GM13976 (cell line): ENCODE data around the gene GRWD1.

ENCODE experiments used
- DNase-seq: peaks from one replicate; pipeline ENCODE4 v3.0.0; 2012; ENCODE audit warnings: low spot score
- in situ Hi-C: fragments of 300-500 bp; cut with MboI; formaldehyde crosslinking; loops from one replicate; pipeline ENCODE4 v1.12.0; 2022; ENCODE audit warnings: low sequenced_read_pairs, mixed read lengths, inconsistent platforms; ENCODE audit not compliant: unreplicated experiment
- TF ChIP-seq, protein P1 (sequence below): IDR thresholded peaks from 2 replicates; pipeline ENCODE4 v1.5.1; 2012; ENCODE audit warnings: borderline replicate concordance, mild to moderate bottlenecking; ENCODE audit not compliant: insufficient read depth; ENCODE audit errors: extremely low read depth, missing control alignments, control extremely low read depth

The GRWD1 gene

DNA sequence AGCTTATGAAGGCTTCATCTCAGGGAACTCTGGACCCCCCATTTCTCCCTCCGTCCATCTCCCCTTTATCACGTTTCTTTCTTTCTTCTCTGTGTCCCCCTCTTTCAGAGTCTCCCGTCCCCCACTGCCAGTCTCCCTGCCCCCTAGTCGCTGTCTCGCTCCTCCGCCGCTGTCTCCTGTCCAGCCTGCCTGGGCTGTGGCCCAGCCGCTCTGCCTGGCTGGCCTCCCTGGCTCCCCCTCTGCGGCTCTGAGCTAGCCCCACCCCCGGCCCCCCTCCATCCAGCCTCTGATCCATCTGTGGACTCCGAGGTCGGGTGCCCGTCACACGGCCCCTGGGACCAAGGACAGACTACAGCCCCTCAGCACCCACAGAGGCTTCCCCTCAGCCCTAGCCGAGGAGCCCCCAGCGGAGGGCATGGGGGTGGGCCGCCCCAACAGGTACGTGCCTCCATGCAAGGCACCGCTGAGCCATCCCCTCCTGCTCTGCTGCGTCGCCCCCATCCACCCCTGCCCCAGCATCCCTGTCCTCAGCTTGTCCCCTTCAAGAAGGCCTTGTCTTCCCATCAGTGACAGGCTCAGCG lies 8.5 kb downstream of the GRWD1 start:
- TF ChIP-seq, protein P1, sequence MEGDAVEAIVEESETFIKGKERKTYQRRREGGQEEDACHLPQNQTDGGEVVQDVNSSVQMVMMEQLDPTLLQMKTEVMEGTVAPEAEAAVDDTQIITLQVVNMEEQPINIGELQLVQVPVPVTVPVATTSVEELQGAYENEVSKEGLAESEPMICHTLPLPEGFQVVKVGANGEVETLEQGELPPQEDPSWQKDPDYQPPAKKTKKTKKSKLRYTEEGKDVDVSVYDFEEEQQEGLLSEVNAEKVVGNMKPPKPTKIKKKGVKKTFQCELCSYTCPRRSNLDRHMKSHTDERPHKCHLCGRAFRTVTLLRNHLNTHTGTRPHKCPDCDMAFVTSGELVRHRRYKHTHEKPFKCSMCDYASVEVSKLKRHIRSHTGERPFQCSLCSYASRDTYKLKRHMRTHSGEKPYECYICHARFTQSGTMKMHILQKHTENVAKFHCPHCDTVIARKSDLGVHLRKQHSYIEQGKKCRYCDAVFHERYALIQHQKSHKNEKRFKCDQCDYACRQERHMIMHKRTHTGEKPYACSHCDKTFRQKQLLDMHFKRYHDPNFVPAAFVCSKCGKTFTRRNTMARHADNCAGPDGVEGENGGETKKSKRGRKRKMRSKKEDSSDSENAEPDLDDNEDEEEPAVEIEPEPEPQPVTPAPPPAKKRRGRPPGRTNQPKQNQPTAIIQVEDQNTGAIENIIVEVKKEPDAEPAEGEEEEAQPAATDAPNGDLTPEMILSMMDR: no peak
- DNase-seq: no peak
- in situ Hi-C loops: no loop called here

DNA sequence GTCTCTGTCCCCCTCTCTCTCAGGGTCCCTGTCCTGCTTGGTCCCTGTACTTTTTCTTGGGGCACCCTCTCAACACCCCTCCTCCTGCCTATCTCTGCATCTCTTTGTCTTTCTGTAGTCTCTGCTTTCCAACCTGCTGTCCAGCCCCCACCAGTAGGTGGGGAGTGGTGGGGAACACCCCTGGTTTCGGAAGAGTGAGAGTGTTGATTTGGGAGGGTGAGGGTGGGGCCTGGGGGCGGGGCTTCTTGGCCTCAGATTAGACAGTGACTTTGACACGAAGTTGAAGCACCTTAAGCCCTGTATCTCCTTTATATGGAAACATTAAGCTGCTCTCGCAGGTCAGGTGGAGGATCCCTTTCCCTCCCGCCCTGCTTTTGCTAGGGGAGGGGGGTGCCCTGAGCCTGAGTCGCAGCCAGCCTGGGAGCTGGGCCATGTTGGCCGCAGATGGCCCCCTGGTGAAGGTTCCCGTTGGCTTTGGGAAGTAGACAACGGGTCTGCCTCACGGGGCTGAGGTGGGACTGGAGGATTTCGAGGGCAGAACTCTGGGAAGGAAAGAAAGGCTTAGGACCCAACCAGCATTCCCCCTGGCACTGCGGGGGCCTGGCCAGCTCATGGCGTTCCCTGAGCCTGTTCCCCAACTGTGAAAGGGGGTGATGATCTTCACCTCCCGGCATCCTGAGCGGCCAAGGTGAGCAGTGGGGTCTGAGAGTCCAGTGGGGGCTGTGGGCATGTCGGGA lies 9.6 kb downstream of the GRWD1 start, which contains the start of gene KCNJ14:
KCNJ14 (plus strand) TSS at position 404 of the 737 bp plus-strand sequence. CDS start 6,151 bp downstream, outside the sequence.
- DNase-seq: no peak
- TF ChIP-seq, protein P1: no peak
- in situ Hi-C loops: no loop called here

DNA sequence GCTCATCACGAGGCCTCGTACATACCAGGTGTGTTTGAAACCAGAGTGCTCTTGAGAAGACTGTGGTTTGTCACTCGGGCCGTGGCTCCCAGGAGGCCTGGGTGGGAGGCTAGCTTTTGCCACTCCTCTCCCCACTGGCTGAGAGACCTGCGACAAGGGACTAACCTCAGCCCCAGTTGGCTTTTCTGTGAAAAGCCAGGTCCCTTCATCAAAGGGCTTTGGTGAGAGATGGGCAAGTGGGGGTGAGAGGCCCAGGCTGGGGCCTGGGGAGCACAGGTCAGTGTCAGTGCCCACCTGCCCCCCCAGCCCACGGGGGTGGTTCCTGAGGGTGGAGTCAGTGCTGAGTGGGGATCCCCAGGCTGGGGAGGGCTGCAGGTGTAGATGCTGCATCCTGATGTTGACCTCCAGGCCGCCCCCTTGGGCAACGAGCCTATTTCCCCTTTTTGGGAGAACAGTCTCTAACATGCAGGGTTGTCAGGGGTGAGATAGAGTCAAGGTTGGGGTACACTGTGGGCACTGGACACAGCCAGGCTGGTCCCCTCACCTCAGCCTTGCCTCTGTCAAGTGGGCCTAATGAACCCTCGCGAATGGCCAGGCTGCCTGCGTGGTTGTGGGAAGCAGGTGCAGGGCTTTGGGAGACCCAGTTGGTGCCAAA lies 10.3 kb downstream of the GRWD1 start:
- in situ Hi-C loops: no loop called here
- no peak for DNase-seq
- TF ChIP-seq, protein P1: no peak

DNA sequence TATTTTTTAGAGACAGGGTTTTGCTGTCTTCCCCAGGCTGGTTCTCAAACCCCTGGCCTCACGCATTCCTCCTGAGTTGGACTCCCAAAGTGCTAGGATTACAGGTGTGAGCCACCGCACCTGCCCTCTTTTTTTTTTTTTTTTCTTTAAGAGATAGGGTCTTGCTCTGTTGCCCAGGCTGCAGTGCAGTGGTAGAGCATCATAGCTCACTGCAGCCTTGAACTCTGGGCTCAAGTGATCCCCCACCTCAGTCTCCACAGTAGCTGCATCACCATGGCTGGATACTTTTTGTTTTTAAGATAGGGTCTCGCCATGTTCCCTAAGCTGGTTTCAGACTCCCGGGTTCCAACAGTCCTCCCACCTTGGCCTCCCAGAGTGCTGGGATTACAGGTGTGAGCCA lies 11.1 kb downstream of the GRWD1 start:
- no peak for DNase-seq
- in situ Hi-C loops: no loop called here
- TF ChIP-seq, protein P1: no peak

DNA sequence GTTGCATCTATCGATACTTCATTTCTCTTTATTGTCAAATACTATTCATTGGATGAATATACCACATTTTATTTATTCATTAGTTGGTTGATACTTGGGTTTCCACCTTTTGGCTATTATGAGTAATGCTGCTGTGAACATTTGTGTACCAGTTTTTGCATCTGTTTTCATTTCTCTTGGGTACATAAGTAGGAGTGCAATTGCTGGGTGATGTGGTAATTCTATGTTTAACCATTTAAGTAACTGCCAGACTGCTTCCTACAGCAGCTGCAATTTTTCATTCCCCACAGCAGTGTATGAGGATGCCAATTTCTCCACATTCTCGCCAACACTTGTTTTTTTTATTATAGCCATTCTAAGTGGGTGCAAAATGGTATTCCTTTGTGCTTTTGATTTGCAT lies 12.2 kb downstream of the GRWD1 start:
- no peak for DNase-seq
- TF ChIP-seq, protein P1: no peak
- in situ Hi-C loops: no loop called here

DNA sequence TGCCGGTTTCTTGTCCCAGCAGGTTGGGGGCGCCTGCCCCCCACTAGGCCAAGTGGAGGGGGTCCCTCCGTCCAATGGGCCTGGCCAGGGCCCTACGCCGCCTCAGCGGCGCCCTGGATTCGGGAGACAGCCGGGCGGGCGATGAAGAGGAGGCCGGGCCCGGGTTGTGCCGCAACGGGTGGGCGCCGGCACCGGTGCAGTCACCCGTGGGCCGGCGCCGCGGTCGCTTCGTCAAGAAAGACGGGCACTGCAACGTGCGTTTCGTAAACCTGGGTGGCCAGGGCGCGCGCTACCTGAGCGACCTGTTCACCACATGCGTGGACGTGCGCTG lies 15.8 kb downstream of the GRWD1 start:
- TF ChIP-seq, protein P1: no peak
- no peak for DNase-seq
- in situ Hi-C loops: no loop called here
